HUDEP-2 (cell line): ENCODE measurements around the gene FBXO10.

Source experiments
- DNase-seq, 76 experiments: peaks; one replicate each; lab custom pipeline; 2025; ENCODE audit not compliant: unreplicated experiment in 76 of 76; lab: John Stamatoyannopoulos, UW

The FBXO10 gene

DNA sequence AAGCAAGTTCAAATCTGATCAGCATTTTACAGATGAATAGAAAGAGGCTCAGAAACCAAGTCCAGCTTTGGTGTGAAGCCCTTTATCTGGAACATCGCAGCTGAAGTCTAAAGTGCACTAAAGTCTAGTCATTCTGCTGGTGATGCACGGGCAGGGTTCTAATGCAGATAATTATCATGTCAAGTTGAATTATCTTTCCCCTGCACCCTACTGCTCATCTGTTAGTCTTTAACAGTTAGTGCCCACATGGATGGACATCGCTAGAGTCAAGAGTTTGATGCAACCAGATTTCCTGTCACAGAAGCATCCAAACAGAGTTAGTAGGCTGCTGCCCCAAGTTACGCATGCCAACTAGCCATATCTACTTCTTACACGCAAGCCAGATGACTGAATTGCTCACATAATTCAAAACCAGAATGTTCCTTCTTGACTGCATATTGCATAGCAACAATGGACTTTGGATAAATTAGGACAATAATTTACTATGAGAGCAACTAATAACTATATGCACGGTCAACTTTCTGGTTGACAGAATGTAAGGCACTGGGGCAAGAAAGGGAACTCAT, 17.8 kb upstream of the FBXO10 start:
- peak in 25 of 76 experiments; percentile 5 to 56 (median 19) for DNase-seq

DNA sequence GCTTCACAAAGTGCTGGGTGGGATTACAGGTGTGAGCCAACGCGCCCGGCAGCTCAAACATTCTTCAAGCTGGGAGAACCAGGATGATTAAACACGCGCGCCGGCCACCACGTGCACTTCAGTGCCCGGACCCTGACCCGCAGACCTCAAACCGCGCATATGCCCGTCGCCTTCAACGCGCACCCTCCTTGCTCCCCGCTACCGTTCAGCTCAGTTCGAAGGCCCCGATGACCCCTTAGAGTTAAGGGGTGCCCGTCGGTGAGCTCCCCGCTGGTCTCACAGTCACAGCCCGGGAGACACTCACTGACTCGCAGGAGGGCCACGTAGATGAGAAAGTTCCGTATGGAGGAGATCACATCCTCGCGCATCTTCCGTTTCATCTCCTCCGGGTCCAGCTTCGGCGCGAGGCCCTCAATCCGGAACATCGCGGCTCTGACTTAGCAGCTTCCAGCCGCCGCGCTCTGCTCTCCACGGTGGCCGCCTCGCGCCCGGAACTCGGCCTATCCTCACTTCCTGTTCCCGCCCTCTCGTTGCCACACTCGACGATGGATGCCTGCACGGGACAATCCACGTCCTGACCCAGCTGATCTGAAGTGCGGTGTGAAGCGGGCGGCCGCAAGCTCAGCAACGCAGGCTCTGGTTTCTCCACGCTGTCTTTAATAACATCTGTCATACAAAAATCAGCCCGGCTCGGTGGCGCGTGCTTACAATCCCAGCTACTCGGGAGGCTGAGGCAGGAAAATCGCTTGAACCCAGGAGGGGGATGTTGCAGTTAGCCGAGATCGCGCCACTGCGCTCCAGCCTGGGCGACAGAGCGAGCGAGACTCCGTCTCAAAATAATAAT, 16.1 kb upstream of the FBXO10 start, which contains the start of gene TOMM5:
Gene TOMM5, minus strand, starts transcription at position 490 of the 844 bp plus-strand sequence. Its CDS starts 65 bp downstream, at position 425.
- DNase-seq, result peak in 75 of 76 experiments; percentile 28 to 91 (median 82)

DNA sequence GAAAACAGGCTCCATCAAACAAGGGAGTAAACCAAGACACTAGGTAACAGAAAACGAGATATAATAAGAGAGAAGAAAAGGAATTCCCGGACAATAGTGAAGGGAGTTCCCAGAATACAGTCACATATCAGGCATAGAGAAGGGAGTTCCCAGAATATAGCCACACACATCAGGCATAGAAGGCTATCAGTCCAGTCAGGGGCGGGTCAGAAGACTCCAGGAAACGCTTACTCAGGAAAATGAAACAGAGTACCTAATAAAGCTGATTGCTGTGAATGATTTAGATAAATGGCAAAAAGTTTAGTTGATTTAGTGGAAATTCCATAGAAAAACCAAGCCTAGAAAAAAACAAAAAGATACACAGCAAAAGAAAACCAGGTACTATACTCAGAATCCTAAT, 11.3 kb upstream of the FBXO10 start:
- DNase-seq, result no peak

DNA sequence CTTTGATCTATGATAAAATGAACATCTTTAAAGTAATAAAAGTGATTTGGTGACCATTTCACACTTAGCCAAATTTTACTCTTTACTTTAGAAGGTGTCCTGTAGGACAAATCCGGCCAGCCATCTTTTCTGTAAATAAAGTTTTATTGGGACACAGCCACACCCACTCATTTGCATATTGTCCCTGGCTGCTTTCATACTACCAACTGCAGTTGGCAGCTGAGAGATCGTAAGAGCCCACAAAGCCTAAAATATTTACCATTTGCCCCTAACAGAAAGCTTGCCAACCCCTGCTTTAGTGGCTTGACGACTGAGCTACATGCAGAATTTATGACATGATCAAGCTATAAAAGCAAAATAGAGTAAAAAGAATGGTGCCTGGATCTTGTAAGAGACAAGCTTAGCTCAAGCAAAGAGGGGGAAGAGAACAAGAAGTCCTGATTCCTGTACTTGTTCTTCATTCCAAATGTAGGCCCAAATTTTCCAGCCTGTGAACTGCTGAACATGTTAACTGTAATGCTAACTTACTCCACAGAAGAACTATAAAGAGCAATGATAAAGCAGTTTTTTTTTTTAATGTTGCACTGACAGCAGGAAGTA, 7.4 kb upstream of the FBXO10 start:
- DNase-seq, result no peak

DNA sequence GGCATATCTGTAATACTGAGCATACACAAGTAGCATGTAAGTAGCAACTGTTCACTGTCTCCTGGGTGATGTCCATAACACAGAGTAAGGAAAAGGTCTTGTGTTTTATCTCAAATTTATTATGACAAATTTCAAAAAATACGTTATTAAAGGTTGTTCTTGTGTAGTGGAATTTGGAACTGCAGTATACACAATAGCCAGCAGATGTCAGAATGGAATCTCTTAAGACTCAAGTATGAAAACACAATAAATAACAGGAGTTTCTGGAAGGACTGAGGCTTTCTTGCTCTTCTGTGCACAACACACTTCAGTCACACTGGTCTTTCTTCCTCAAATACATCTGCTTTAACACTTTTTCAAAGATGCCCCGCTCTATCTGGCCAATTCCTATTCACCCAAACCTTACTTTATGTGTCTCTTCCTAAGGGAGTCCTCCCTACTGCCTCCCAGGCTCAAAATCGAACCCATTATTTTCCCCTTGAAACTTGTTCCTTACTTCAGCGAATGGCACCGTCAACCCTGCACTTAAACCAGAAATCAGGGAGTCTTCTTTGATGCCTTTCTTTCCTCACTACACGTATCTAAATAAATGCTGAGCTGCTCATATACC, 6.5 kb upstream of the FBXO10 start:
- DNase-seq, result peak in 9 of 76 experiments; percentile 5 to 47 (median 13)

DNA sequence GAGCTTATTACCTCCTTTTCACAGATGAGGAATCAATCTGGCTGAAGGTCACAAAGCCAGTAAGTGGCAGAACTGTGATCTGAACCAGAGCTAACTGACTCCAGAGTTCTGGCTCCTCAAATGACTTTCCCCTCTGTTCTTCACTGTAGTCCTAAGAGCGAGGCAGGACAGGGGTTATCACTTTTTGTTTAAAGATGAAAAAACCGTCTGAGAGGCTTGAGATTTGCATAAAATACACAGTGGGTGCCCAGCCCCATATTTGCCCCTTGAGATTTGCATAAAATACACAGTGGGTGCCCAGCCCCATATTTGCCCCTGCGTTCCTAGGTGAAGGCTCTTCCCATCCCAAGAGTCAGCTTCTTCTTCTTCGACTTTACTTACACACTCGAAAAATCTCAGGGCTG, 667 bp downstream of the FBXO10 start:
- no peak for DNase-seq

DNA sequence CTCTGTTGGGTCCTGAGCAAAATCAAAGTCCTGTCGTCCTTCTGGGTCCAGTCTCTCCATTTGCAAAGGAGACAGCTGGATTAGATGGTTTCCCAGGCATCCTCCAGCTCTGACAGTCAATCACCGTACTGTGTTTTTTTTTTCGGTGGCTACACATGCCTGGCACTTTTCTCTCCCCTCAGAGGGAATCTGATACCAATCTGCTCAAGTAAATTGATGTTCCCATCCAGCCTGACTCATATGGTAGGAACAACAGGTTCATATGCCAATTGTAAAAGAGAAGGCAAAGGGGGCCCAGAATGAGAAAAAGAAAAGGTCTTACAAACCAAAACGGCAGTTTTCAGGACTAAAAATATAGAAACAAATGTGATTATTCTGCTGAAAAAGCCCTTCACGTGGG, 1.2 kb downstream of the FBXO10 start:
- no peak for DNase-seq

DNA sequence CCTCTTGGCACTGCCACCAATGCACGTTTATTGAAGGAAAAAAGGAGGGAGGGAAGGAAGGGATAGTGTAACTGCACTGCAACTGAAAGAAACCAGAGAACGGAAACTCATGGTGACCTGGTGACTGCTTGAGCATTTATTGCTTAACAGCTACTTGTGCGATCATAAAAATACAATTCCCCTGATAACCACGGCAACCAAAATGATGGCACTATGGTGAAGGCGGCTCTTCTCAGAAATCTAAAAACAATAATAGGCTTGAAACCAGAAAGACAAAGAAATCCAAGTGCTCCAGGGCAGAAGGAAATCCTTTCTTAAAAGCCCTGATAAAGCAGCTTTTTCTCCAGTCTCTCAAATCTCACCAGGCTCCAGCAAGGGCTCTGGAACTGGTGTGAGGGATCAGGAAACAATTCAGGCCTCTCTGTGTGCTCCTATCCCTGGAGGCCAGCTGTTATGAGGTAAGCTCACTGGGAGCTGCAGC, 1.9 kb downstream of the FBXO10 start:
- no peak for DNase-seq

DNA sequence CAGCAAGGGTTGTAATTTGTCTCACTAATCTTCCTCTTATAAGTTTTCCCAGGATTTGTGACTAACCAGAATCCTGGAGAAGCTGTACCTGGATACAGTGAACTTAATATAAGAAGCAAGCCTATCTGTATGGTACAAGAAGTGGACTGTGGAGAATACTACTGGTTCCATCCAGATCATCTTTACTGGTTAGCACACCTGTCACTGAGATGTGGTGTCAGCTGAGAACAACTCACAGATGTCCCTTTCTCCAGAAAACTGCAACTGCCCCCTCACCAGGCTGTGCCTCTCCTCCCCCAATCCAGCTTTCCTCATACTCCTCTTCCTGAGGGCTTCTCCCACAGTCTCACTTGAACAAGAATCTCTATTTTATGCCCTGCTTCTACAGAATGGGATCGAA, 4.9 kb downstream of the FBXO10 start:
- no peak for DNase-seq

DNA sequence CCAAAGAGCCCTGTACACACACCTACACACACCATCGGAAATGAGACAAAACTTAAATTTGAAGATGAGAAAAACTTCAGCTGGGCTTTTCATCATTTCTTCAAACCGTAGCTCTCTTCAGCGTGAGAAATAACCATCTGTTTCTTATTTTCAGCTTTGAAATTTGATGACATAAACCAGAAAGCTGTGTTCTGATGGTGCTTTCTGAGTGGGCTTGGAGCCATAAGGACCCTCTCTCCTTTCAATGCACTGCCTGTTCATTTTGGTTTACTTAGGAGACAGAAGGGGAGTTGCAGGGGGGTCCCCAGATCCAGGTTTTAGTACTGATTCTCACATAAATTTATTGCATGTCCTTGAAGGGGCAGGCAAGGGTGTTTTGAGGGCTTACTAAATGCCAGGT, 9.5 kb downstream of the FBXO10 start:
- no peak for DNase-seq

DNA sequence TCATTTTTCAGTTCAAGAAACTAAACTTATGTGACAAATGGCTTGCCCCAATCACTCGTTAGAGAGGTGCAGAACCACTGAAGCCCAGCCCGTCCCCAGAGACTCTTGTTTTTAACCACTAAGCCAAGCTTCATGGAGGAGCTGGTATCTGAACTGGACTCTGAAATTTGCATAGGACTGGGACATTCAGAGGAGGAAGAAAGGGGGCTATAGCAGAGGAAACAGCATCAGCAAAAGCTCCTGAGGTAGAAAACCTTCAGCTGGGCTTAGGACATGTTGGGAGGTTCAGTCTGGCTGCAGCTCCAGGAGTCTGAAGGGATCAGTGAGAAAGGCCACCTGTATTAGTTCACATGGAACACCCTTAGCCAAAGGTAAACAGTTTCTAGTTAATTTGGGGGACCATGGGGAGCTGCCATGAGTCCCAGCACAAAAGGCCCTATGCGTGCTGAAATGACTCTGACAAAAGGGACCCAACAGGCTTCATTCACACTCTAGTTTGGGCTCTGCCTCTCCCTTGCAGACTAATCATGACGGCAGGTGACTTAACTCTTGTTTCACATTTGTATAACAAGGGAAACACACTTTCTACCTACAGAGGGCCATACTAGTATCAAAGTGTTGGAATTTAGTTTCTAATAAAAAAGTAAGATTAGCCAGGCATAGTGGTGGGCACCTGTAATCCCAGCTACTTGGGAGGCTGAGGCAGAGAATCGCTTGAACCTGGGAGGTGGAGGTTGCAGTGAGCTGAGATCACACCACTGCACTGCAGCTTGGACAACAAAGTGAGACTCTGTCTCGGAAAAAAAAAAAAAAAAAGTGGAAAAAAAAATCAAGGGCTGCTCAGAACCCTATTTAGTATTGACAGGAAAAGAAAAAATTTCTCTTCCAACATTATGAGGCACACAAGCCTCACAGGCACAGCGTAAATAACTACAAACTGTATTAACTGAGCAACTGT, 10.2 kb downstream of the FBXO10 start:
- no peak for DNase-seq

DNA sequence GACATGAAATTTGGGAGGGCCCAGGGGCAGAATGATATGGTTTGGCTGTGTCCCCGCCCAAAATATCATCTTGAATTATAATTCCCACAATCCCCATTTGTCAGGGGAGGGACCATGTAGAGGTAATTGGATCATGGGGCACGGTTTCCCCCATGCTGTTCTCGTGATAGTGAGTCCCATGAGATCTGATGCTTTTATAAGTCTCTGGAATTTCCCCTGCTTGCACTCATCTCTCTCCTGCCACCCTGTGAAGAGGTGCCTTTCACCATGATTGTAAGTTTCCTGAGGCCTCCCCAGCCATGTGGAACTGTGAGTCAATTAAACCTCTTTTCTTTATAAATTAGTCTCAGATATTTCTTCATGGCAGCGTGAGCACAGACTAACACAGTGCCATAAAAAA, 11.3 kb downstream of the FBXO10 start:
- no peak for DNase-seq

DNA sequence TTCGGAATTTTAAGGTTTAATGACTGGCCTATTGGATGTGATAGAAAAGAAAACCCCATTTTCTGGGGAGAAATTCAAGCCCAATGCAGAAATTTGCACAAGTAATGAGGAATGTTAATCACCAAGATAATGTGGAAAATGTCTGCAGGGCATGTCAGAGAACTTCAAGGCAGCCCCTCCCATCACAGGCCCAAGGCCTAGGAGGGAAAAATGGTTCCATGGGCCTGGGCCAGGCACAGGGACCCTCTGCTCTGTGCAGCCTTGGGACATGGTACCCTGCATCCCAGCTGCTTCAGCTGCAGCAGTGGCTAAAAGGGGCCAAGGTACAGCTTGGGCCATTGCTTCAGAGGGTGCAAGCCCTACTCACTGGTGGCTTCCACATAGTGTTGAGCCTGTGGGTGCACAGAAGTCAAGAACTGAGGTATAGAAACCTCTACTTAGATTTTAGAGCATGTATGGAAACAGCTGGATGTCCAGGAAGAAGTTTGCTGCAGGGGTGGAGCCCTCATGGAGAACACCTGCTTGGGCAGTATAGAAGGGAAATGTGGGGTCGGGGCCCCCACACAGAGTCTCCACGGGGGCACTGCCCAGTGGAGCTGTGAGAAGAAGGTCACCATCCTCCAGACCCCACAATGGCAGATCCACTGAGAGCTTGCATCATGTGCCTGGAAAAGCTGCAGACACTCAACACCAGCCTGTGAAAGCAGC, 12.2 kb downstream of the FBXO10 start:
- no peak for DNase-seq

DNA sequence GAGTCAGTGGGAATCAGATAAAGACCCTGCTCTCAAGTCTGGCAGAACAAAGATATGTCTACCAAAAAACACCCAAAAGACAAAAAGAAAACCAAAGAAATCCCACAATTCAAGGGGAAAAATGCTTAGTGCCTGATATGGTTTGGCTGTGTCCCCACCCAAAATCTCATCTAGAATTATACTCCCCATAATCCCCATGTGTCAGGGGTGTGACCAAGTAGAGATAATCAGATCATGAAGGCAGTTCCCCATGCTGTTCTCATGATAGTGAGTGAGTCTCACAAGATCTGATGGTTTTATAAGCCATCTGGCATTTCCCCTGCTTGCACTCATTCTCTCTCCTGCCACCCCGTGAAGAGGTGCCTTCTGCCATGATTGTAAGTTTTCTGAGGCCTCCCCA, 13.4 kb downstream of the FBXO10 start:
- peak in 31 of 76 experiments; percentile 3 to 74 (median 25) for DNase-seq

DNA sequence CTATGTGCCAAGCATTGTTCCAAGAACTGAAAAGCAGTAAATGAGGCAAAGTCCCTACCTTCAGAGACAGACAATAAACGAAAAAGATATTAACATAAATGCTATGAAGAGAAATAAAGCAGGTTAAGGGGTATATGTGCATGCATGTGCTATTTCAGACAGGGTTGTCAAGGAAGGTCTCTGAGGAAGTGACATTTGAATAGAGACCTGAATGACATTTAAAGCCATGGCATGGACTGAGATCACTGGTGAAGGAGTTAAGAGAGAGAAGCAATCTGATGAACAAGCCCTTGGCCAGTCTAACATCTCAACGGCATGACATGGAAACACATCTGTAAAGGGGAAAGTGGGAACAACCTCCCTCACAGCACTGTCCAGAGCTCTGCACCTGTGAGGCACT, 14.5 kb downstream of the FBXO10 start:
- no peak for DNase-seq

DNA sequence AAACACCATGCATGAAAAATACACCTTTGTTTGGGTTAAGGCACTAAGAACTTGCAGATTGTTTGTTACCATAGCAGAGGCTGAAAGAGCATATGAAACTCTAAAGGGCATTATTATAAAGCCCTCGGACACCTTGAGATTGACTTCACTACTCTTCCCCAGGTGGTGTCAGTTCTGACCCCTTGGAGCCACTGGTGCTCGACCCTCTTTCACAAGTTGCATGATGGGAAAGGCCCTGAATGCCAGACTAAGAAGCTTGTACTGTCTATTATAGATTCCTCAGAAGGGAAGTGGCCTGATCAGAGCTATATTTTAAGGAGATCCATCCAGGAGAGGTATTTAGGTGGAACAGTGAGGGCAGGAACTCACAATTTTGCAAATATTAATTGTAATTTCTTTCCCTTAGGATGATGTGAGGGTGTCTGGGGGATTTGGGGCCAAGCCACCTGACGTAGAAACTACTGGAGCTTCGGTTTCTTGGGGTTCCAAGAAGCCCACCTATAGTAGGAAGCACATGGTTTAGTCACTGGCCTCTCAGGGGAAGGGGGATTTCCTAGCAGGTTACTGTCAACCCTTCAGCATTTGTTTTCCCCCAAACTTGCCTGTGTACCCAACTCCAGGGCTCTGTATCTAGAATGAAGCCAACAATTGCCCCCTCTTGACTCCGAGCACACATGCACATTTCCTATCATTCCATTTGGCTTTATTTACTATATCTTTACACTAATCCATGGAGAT, 16.2 kb downstream of the FBXO10 start:
- no peak for DNase-seq

DNA sequence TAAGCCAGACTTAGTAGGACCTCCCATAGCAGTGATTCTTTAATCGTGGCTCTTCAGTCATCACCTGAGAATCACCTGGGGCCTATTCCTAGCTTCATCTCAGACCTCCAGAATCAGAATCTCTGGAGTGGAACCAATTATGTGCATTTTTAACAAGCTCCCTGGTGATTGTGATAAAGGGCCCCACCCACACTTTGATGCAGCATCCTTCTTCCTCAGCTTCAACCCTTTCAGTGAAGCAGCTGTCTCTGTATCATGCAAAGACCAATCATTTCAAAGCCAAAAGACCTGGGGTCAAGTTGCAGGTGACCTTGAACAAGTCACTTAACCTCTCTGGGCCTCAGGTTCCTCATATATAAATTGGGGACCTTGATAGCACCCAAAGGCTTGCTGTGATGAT, 17.1 kb downstream of the FBXO10 start:
- no peak for DNase-seq

DNA sequence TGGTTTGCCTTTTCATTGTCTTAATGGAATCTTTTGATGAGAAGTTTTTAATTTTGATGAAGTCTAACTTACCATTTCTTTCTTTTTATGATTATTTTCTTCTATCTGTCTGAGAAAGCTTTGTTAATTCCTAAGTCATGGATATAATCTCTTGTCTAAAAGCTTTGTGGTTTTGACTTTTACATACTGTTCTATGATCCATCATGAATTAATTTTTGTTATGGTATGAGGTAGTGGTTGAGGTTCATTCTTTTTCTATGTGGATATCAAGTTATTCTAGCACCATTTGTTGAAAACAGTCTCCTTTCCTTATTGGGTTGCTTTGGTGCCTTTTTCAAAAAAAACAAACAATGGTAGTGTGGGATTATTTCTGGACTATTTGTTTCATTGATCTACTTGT, 20.4 kb downstream of the FBXO10 start:
- no peak for DNase-seq

DNA sequence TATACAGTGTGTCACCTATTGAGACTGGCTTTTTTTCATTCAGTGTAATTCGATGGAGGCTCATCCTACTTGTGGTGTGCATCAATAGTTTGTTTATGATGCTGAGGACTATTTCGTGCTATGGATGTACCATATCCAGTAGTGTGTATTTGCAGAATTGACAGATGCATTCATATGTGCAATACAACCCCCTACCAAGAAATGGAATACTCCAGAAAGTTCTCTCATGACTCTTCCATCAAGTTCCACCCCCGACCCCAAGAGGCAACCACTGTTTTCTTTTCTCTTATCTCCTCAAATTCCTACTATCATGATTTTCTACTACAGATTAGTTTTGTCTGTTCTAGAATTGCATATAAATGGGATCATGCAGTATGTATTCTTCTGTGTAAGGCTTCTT, 21.9 kb downstream of the FBXO10 start:
- no peak for DNase-seq
